Omental fat pad (tissue), 4 donors: Measurements from ENCODE around the gene KRAS. TPM values are rescaled to one million over a fixed set of nuclear protein-coding genes. Genes with fewer than 3 reads are reported as not detected.
"Not testable (repeated sequence)": the region's sequence is repeated elsewhere in the genome, so short reads cannot be mapped to it uniquely, and the experiment has no call there.

Experiments used
- ATAC-seq: fragments of 150-250 bp; one replicate; pipeline ENCODE4 v1.9.1; 2016; ENCODE audit warnings: mild to moderate bottlenecking, moderate library complexity; ENCODE audit not compliant: low FRiP score
- DNase-seq: peaks from one replicate; pipeline ENCODE4 v3.0.0-alpha.2; 2019; ENCODE audit warnings: low spot score
- CTCF ChIP-seq, 3 donors: fragments of 450-650 bp; IDR thresholded peaks; one replicate each; pipeline ENCODE4 v1.5.1; 2016 to 2017; ENCODE audit warnings: antibody characterized with exemption in 3 of 3, mild to moderate bottlenecking in 3 of 3, moderate library complexity in 2 of 3
- total RNA-seq, 4 donors: library from RNA; depleted of rRNA; stranded (reverse); fragments of >200 nt; gene quantifications; one replicate each; pipeline ENCODE4 v1.1.0, GENCODE V29; 2016

KRAS gene
- total RNA-seq: 10 to 100 TPM; 10.7 to 22.1 (median 16.3) TPM

- ATAC-seq (peak; percentile 98), DNase-seq (peak; percentile 82)
- no peak for TF ChIP-seq CTCF (IDR thresholded peaks at IDR 0.05)
Measured at GRCh38 chr12:25250744-25251730, at the start of gene KRAS. Gene KRAS (minus strand): TSS chr12:25250929.

- ATAC-seq: no peak
- no peak for TF ChIP-seq CTCF (IDR thresholded peaks at IDR 0.05)
Measured at GRCh38 chr12:25296381-25296780, 45.7 kb upstream of the KRAS start.

GRCh38 chr12:25295361-25295760 is 44.6 kb upstream of the KRAS start:
- no peak for TF ChIP-seq CTCF (IDR thresholded peaks at IDR 0.05)
- ATAC-seq (no peak), DNase-seq (no peak)

More at GRCh38 chr12:25296381-25296780, 45.7 kb upstream of the KRAS start:
- no peak for DNase-seq

GRCh38 chr12:25293653-25294052 is 42.9 kb upstream of the KRAS start:
- no peak for ATAC-seq
- no peak for DNase-seq
- TF ChIP-seq CTCF (IDR thresholded peaks at IDR 0.05): no peak

- not testable (repeated sequence) for ATAC-seq
Measured at GRCh38 chr12:25292810-25293221, 42.1 kb upstream of the KRAS start.

GRCh38 chr12:25287610-25288009 is 36.9 kb upstream of the KRAS start:
- TF ChIP-seq CTCF (IDR thresholded peaks at IDR 0.05): no peak
- DNase-seq (no peak), ATAC-seq (no peak)

More at GRCh38 chr12:25292810-25293221, 42.1 kb upstream of the KRAS start:
- DNase-seq: not testable (repeated sequence)

GRCh38 chr12:25286837-25287236 is 36.1 kb upstream of the KRAS start:
- no peak for ATAC-seq
- DNase-seq: no peak
- no peak for TF ChIP-seq CTCF (IDR thresholded peaks at IDR 0.05)
